ENCODE results near the gene BTBD17.
A peak's percentile ranks its signal among the peaks of the same experiment; 100 is the strongest.

Gene BTBD17

GRCh38 chr17:74390680-74391653, 29.3 kb upstream of the BTBD17 start:
- Histone ChIP-seq H3K27me3 (peaks cover 10% of the 10 kb centered on the region), H3K9me3 (no peaks in the 10 kb centered on the region), H3K4me3 (ENCODE audit: low read depth in 1 of 2, low read length in 1 of 2) (peak overlapping the region in 1 of 2 experiments; percentile 8), H3K27ac (peak overlapping the region; percentile 76), H3K4me1 (ENCODE audit: control insufficient read depth in 1 of 2, insufficient read depth in 1 of 2, low read depth in 1 of 2, low read length in 1 of 2) (peaks cover 22 to 23% of the 10 kb centered on the region in 2 experiments), H3K36me3 (no peaks in the 10 kb centered on the region)
- TF ChIP-seq, protein P1, sequence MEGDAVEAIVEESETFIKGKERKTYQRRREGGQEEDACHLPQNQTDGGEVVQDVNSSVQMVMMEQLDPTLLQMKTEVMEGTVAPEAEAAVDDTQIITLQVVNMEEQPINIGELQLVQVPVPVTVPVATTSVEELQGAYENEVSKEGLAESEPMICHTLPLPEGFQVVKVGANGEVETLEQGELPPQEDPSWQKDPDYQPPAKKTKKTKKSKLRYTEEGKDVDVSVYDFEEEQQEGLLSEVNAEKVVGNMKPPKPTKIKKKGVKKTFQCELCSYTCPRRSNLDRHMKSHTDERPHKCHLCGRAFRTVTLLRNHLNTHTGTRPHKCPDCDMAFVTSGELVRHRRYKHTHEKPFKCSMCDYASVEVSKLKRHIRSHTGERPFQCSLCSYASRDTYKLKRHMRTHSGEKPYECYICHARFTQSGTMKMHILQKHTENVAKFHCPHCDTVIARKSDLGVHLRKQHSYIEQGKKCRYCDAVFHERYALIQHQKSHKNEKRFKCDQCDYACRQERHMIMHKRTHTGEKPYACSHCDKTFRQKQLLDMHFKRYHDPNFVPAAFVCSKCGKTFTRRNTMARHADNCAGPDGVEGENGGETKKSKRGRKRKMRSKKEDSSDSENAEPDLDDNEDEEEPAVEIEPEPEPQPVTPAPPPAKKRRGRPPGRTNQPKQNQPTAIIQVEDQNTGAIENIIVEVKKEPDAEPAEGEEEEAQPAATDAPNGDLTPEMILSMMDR (IDR thresholded peaks at IDR 0.05) = no peak

GRCh38 chr17:74389937-74390679, 28.4 kb upstream of the BTBD17 start:
- no peaks in the 10 kb centered on the region for H3K9me3 ChIP-seq
- peaks cover 22 to 23% of the 10 kb centered on the region in 2 experiments for H3K4me1 ChIP-seq (ENCODE audit: control insufficient read depth in 1 of 2, insufficient read depth in 1 of 2, low read depth in 1 of 2, low read length in 1 of 2)
- TF ChIP-seq, protein P1 (IDR thresholded peaks at IDR 0.05) = no peak
- no peaks in the 10 kb centered on the region for H3K36me3 ChIP-seq
- no peak overlapping the region for H3K4me3 ChIP-seq (ENCODE audit: low read depth in 1 of 2, low read length in 1 of 2)
- H3K27ac ChIP-seq = no peak overlapping the region
- H3K27me3 ChIP-seq = peaks cover 10% of the 10 kb centered on the region

DNA sequence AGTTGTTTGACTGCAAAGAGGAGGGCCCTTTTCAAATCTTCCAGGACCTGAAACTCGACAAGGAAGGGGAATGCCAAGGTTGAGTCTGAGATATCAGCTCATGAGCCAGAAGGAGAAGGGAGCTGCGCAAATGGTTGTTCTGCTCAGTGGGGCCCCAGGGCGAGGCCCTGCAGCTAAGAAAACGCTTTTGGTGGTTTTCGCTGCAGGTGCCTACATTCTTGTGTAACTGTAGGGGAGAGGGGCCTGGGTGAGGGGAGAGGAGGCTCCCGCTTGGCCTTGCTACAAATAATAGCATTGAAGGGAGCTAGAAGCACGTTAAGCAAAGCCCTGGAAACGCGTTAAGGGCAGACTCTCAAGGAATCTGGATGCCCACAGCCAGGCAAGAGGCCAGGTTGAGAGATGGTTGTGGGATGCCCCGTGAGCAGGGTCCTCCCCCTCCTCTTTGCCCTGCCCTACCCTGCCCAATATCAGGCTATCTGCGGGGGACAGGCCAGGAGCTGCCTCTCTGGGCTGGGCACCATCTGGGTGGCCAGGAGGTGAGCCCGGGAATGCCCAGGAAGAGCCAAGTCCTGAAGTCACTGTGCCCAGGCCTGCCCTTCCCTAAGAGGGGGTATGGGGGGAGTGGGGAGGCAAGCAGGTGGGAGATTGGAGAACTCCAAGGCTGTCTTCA, 27.6 kb upstream of the BTBD17 start:
- Histone ChIP-seq H3K4me3 (ENCODE audit: low read depth in 1 of 2, low read length in 1 of 2) (no peak overlapping the region), H3K9me3 (no peaks in the 10 kb centered on the region), H3K27me3 (peaks cover 10% of the 10 kb centered on the region), H3K4me1 (ENCODE audit: control insufficient read depth in 1 of 2, insufficient read depth in 1 of 2, low read depth in 1 of 2, low read length in 1 of 2) (peaks cover 22 to 23% of the 10 kb centered on the region in 2 experiments), H3K27ac (no peak overlapping the region), H3K36me3 (no peaks in the 10 kb centered on the region)
- TF ChIP-seq, protein P1 (IDR thresholded peaks at IDR 0.05) = no peak

DNA sequence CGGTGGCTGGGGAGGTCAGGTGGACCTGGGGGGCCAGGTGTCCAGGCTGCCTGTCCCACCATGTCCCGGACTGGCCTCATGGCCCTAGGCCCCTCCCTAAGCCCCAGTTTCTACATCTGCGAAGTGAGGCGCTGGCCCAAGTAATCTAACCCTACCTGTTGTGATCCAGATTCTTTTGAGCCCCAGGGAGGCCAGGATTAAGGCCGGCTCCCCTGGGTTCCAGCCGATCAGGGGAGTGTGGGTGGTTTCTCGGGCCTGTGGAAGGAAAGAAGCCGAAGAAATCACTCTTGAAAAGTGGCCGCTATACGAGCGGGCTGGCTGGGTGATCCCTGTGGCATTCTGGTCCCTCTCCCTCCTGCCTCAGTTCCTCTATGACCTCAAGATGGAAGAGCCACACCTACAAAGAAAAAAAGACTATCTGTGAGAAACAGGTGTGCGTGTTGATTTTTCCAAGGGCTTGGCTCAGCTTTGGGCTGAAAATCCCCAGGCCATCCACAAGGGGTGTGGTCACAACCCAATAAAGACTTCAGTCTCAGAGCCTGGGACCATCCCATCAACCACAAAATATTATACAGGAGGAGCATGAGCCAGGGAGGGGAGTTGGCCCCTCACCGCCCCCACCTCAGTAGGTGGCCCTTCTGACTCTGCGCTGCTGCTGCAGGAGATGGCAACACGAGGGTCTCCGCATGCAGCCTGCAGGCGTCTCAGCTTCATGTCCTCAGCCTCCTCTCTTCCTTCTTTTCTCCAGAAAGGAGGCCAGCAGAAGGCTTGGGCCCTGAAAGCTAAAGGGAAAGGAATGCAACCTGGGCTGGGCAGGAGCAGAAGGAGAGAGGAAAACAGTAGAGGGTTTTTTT, 25.9 kb upstream of the BTBD17 start:
- H3K27ac ChIP-seq = no peak overlapping the region
- peaks cover 10% of the 10 kb centered on the region for H3K27me3 ChIP-seq
- TF ChIP-seq, protein P1 (IDR thresholded peaks at IDR 0.05) = no peak
- H3K36me3 ChIP-seq = no peaks in the 10 kb centered on the region
- H3K4me1 ChIP-seq (ENCODE audit: control insufficient read depth in 1 of 2, insufficient read depth in 1 of 2, low read depth in 1 of 2, low read length in 1 of 2) = peaks cover 22% of the 10 kb centered on the region in 2 experiments
- H3K9me3 ChIP-seq = no peaks in the 10 kb centered on the region
- no peak overlapping the region for H3K4me3 ChIP-seq (ENCODE audit: low read depth in 1 of 2, low read length in 1 of 2)
